GM21737 (cell line): ENCODE measurements around the gene WDR54.
"Not testable (repeated sequence)": the region's sequence is repeated elsewhere in the genome, so short reads cannot be mapped to it uniquely, and the experiment has no call there.

Experiments
- ATAC-seq: cut with Tn5 transposase; IDR thresholded peaks from one replicate; pipeline ENCODE4 v1.9.1; 2021; ENCODE audit warnings: mild to moderate bottlenecking, moderate library complexity; ENCODE audit not compliant: unreplicated experiment

WDR54 gene

GRCh38 chr2:74427551-74427950, 6.0 kb downstream of the WDR54 start:
- ATAC-seq = no peak

DNA sequence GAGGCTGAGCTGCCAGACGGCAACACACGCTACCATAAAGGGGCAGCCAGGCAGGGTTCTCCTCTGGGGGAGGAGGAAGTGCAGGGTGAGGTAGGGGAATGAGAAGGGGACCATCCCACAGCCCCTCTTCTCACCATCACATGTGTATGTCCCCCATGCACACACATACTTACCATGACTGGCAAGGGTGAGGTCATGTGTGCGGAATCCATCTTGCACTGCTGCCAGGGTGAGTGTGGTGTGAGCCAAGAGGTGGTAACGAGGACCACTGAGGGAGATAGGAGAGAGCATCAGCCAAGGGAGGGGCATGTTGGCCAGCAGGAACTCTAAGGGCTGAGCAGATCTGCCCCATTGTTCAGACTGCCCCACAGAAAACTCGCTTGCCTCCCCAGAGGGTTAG, 7.1 kb downstream of the WDR54 start:
- ATAC-seq = no peak

DNA sequence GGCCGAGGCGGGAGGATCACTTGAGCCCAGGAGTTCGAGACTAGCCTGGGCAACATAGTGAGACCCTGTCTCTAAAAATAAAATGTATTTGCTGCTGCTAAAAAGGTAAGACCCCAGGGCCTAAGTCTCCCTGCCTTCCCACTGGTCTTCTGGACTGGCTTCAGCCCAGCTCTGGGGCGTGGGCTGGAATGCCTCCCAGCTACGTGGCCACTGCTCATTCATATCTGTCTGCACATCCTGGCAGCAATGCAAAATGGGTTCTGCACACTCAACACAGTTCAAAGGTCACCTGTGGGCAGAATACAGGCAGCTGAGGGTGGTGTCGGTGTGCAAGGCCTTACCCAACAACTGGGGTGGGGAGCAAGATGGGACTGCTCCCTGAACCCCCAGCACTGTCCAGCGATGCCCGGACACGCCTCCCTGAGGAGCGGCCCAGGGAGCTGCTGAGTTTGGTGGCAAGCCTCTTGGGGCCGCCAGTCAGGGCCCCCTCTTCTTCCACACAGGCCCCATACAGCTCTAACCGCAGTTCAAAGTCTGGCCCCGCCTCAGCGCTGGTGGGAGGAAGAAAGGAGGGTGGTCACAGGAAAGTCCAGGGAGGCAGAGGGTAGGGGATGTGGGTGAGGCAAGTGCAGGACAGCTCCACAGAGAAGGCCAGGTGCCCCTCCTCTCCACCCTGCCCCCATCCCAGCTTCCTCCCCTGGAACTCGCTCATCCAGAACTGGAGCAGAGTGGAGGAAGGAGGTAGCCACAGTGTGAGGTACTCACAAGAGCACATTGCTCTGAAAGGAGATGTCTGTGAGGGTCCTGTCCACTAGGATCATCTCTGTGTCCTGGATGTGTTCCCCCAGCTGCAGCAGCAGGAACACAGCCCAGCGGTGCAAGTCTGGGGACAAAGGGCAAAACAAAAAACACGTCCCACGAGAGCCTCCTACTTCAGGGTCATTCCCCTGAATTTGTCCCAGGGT, 8.2 kb downstream of the WDR54 start:
- no peak for ATAC-seq

DNA sequence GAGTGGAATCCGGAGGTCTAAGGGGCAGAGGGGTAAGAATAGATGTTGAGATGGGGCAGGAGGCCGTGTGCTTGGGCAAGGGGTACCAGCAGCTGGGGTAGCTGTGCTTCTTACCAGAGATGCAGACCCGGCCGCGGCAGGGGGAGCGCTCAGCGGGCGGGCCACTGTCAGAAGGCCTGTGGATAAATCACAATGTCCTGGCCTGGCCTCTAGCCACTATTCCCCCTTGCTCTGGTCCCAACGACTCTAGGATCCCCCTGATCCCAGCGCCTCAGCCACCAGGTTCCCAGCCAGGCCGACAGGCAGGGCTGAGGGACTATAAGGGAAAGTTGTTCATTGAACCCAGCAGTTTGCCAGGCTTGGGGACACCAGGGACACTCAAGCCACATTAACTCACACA, 9.0 kb downstream of the WDR54 start:
- ATAC-seq = no peak

- ATAC-seq = no peak
These were observed 14.7 kb downstream of the WDR54 start for GRCh38 chr2:74436111-74436805.

- ATAC-seq = no peak
These were observed 15.5 kb downstream of the WDR54 start for GRCh38 chr2:74436848-74437695.

GRCh38 chr2:74438248-74438647, 16.7 kb downstream of the WDR54 start:
- no peak for ATAC-seq

DNA sequence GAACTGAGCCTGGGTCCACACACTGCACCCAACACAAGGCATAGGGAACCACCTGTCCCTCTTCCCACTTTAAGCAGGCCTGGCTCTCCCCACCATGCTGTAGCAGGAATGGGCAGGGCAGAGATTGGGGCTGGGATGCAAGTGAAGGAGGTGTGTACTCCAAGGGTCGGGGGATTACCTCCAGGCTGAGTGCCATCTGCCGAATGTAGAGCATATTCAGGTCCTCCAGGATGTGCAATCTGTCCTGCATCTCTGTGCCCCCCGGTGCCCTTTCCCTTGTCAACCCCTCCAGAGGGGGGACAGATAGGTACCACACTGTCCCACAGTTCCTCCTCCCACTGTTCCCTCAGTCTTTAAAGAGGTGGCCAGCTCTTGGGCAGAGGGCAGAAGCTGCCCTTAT, 17.8 kb downstream of the WDR54 start:
- no peak for ATAC-seq

- ATAC-seq = no peak
These were observed 18.4 kb downstream of the WDR54 start for GRCh38 chr2:74439803-74440377.

DNA sequence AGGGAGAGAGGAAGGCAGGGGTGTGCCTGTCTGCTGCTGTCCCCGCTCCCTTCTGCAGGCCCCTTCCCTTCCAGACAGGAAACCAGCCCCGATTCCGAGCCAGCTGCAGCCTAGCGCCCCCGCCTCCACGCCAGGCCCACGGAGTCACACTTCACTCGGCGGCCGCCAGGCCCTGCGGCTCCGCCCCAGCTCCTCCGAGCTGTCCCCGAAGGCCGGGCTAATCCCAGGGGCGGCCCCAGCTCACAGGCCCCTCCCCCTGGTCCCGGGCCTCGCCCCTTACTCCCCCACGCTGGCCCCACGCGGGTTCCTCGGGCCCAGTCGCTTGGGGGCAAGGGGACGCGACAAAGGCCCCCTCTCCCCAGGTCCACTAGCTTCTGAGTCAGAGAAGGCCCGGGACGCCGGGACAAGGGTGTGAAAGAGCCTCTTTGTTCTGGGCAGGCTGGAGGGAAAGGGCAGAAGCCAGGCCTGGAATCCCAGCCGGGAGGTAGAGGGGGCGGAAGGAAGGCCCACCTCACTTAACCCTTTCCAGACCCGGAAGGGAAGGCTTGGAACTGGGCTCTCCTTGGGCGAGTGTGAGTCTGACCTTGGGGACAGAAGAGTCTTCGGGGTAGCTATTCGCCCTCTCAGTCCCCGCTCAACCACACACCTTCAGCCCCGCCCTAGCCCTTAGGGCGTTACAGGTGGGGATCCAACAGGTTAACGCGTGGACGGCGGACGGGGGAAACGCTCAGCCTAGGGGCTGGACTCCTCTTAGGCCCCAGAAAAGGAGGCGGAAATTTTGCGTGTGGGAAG, 19.0 kb downstream of the WDR54 start:
- peak; percentile 87 for ATAC-seq

DNA sequence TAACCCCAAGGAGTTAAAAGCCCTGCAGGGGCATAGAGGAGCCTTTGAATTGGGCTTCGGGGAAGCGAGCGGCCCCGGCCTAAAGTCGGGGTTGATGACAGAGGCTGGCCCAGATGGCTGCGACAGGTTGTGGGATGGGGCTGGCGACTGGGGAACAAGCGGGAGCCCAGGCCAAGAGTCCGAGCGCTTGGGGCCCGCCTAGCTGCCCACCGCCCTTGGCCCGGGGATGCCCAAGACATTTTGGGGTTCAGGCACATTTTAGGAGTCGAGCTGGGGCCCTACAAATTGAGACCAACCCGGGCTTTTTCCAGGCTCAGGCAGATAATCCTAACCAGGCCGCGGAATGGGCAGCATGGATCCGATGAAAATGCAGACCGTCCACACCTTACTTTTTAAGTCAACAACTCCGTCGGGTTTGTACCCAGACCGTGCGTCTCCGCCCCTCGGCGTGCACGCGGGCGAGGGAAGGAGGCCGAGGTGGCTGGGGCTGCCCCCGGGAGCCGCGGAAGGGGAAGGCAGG, 19.7 kb downstream of the WDR54 start:
- no peak for ATAC-seq

DNA sequence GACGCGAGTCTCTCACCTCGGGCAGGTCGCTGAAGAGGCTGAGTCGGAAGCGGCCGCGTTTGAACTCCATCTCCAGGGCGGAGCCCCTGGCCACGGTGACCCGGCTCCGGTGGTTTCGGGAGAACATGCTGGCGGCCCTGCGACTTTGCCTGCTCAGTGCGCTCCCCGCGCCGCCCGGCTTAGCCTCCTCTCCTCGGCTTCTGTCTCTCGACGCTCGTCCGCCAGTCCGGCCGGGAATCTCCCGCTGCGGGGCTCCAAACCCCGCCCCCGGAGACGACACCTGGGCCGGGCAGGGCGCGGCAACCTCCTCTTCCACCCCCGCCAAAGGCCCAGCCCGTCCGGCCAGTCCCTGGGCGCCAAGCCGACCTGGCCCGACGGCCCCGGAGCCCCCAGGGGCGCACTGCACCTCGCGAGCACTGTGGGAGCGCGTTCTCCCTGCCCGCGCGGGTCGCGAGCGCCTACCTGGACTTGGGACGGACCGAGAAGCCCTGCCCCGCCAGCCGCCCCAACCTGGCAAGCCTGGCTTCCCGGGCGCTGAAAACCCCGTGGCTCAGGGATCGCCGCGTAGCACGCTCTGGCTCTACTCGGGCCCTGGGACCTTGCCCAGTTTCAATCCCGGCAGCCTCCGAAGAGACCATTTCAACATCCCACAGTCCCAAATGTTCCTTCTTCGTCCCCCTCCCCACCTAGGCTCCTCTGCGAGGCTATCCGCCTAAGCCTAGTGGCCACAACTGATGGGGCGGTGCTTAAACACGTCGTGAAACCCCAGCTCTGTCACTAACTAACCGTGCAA, 20.4 kb downstream of the WDR54 start, which contains the start of gene RTKN:
Gene RTKN, minus strand, starts transcription at position 248 of the 793 bp plus-strand sequence. Its CDS starts 121 bp downstream, at position 127.
- peak; percentile 39 for ATAC-seq

GRCh38 chr2:74442483-74443297, 21.2 kb downstream of the WDR54 start:
- not testable (repeated sequence) for ATAC-seq

DNA sequence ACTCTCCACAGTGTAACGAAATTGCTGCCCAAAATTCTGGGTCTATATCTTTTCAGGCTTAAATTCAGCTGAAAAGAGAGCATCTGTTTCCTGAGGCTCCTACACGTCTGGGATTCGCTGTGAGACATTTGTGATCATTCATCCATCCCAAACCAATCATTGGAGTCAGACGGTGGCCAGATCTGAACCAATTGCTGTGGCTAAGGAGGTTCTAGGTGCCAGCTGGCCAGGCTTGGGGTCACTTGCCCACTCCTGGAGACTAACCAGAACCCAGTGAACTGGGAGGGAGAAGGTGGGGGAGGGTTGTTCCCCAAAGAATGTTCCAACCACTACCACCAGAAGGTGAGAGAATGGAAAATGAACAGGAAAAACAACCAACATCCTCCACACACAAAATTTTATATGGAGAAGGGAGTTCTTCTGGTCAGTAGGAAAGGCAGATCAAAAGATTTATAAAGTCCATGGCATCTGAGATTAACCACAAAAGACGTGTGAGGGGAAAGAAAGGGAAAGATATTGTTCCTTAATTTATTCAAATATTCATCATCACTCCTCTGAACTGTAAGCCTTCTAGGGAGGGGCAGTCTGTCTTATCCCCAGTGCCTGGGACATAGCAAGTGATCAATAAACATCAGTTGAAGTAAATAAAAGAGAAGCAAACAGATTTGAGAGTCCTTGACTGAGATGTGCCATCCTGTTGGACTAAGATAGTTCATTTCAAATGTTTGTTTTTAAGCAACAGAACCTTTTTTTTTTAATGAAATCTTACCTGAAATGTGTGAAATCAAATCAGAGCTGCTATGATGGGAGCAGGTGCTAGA, 23.2 kb downstream of the WDR54 start:
- ATAC-seq = no peak

DNA sequence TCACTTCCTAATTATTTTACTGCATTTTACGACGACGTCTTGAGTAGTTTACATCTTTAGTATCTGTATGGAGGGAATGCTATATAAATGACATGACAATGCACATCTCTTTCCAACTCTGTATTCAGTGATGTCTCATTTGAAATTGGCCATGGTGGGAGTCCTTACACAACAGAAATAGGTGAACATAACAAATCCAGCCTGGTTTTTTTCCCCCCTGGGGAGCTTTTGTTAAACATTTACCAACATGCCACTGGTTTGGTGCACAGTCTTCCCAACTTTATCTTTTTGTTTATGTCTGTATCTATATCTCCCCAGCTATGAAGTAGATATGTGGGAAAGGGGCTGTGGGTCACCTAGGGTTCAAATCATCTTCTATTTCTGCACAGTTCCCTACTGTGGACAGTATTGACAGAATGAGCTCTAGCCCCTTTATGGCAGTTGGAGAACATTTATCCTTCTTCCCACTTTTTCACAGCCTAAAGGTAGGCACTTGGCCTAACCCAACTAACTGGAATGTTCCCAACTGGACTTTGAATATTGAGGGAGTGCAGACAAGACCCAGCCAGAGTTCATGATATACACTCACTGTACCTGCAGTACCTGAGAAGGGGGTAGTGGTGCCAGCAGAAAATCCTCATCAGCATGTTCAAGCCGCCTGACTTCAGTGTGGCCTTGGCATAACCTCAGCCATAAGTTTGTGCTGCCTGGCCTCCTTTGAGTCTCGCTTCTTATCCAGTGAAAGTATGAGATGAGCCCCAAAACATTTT, 25.9 kb downstream of the WDR54 start:
- ATAC-seq = no peak

- no peak for ATAC-seq
These were observed 27.2 kb downstream of the WDR54 start for GRCh38 chr2:74448771-74449170.
